Measurements from ENCODE around the gene POC1B.

POC1B gene

GRCh38 chr12:89379839-89380467 lies 145.9 kb downstream of the POC1B start:
- no peak for ATAC-seq

GRCh38 chr12:89379148-89379838 lies 146.6 kb downstream of the POC1B start:
- ATAC-seq: no peak

- ATAC-seq: no peak
Observed at GRCh38 chr12:89376844-89377243, 149.0 kb downstream of the POC1B start.

- ATAC-seq: no peak
Observed at GRCh38 chr12:89376202-89376529, 149.7 kb downstream of the POC1B start.

- no peak for ATAC-seq
Observed at GRCh38 chr12:89373763-89374572, 151.9 kb downstream of the POC1B start.

GRCh38 chr12:89372584-89373370 lies 153.1 kb downstream of the POC1B start:
- no peak for ATAC-seq

- ATAC-seq: no peak
Observed at GRCh38 chr12:89370850-89371249, 155.0 kb downstream of the POC1B start.

- no peak for ATAC-seq
Observed at GRCh38 chr12:89370421-89370831, 155.4 kb downstream of the POC1B start.

Measured in activated CD4-positive, CD25-positive, alpha-beta regulatory T cell treated with anti-CD3 and anti-CD28 coated beads, Interleukin-2, amount 50 U/mL, for 24 hours (primary cell).